ENCODE results near the gene ASB17. TPM values are rescaled to one million over a fixed set of nuclear protein-coding genes. Genes with fewer than 3 reads are reported as not detected.

Gene ASB17
- total RNA-seq, 5 donors from 2014 or later (not counting 1 experiment from before 2014, with no cell fraction given), result not detected

Other genes with a start within 250 kb of the ASB17 start
- gene ACADM, start 207.7 kb downstream of the ASB17 start, total RNA-seq, result 10 to 100 TPM; 16.6 to 29.3 (median 23.0) TPM
- gene RABGGTB, start 146.1 kb downstream of the ASB17 start, total RNA-seq, result 100 to 1,000 TPM in 2 of 5 donors, 10 to 100 TPM in 3; 75.8 to 153 (median 83.6) TPM
- gene MSH4, start 135.5 kb downstream of the ASB17 start, total RNA-seq, result under 1 TPM in 4 of 5 donors, not detected in 1; 0.41 to 0.54 (median 0.43) TPM
- gene ST6GALNAC3, start 142.3 kb upstream of the ASB17 start, total RNA-seq, result 1 to 10 TPM in 3 of 5 donors, under 1 TPM in 2; 0.33 to 6.6 (median 1.5) TPM